GM18507 (cell line): Measurements from ENCODE around the gene PRRT3.
"Not testable (repeated sequence)": the region's sequence is repeated elsewhere in the genome, so short reads cannot be mapped to it uniquely, and the experiment has no call there.

Experiments used
- DNase-seq: peaks from one replicate; pipeline ENCODE4 v3.0.0; 2011; ENCODE audit warnings: low read depth; ENCODE audit not compliant: insufficient read length; ENCODE audit errors: extremely low spot score
- FAIRE-seq: peaks from 2 replicates; lab custom pipeline; 2011; peaks lifted over from hg19 to GRCh38; lab: Jason Lieb, UNC

PRRT3 gene

GRCh38 chr3:9948586-9948985 lies 3.6 kb downstream of the PRRT3 start:
- DNase-seq, result no peak

GRCh38 chr3:9947025-9947995 lies 4.9 kb downstream of the PRRT3 start:
- FAIRE-seq, result no peak
- DNase-seq, result no peak

More at GRCh38 chr3:9948586-9948985, 3.6 kb downstream of the PRRT3 start:
- no peak for FAIRE-seq

- DNase-seq (no peak), FAIRE-seq (no peak)
Observed at GRCh38 chr3:9946112-9947024, 5.8 kb downstream of the PRRT3 start.

- DNase-seq, result no peak
- FAIRE-seq, result no peak
Observed at GRCh38 chr3:9945358-9945757, 6.8 kb downstream of the PRRT3 start.

- FAIRE-seq (no peak), DNase-seq (no peak)
Observed at GRCh38 chr3:9944271-9944670, 7.9 kb downstream of the PRRT3 start.

- no peak for FAIRE-seq
- no peak for DNase-seq
Observed at GRCh38 chr3:9942934-9943690, 9.1 kb downstream of the PRRT3 start.

GRCh38 chr3:9942164-9942563 lies 10.0 kb downstream of the PRRT3 start:
- DNase-seq (no peak), FAIRE-seq (no peak)

GRCh38 chr3:9940746-9941145 lies 11.5 kb downstream of the PRRT3 start:
- DNase-seq, result no peak
- FAIRE-seq, result no peak

- not testable (repeated sequence) for FAIRE-seq, DNase-seq
Observed at GRCh38 chr3:9939906-9940305, 12.3 kb downstream of the PRRT3 start.

- FAIRE-seq, result no peak
- DNase-seq, result no peak
Observed at GRCh38 chr3:9938966-9939365, 13.2 kb downstream of the PRRT3 start.

GRCh38 chr3:9937486-9938238 lies 14.5 kb downstream of the PRRT3 start:
- DNase-seq, result no peak
- no peak for FAIRE-seq

- FAIRE-seq (no peak), DNase-seq (no peak)
Observed at GRCh38 chr3:9935966-9936510, 16.2 kb downstream of the PRRT3 start.

GRCh38 chr3:9934993-9935392 lies 17.2 kb downstream of the PRRT3 start:
- DNase-seq (no peak), FAIRE-seq (no peak)

- DNase-seq, result no peak
- FAIRE-seq, result peak; percentile 15
Observed at GRCh38 chr3:9934235-9934621, 18.0 kb downstream of the PRRT3 start.

GRCh38 chr3:9933561-9934234 lies 18.5 kb downstream of the PRRT3 start, which contains the start of gene CRELD1:
CRELD1 (plus strand) TSS chr3:9933834; CDS start chr3:9934439, 605 bp downstream.
- FAIRE-seq (peak; percentile 96), DNase-seq (peak; percentile 85)

GRCh38 chr3:9932843-9933560 lies 19.2 kb downstream of the PRRT3 start:
- FAIRE-seq, result peak; percentile 85
- DNase-seq, result peak; percentile 74

- DNase-seq (no peak), FAIRE-seq (no peak)
Observed at GRCh38 chr3:9932535-9932842, 19.7 kb downstream of the PRRT3 start.
